HEK293 (cell line): ENCODE data around the gene SFXN2.

ENCODE experiments used
- AEBP2 ChIP-seq: fragments of 450-650 bp; formaldehyde crosslinking; IDR thresholded peaks from 2 replicates; pipeline ENCODE4 v1.5.1; 2016; ENCODE audit warnings: missing biosample characterization, missing genetic modification characterization, borderline replicate concordance
- BCL6B ChIP-seq: fragments of 450-650 bp; formaldehyde crosslinking; IDR thresholded peaks from 2 replicates; pipeline ENCODE4 v1.5.1; 2017; ENCODE audit warnings: missing biosample characterization, missing genetic modification characterization
- GLIS1 ChIP-seq: fragments of 450-650 bp; formaldehyde crosslinking; IDR thresholded peaks from 2 replicates; pipeline ENCODE4 v1.5.1; 2016; ENCODE audit warnings: missing biosample characterization, missing genetic modification characterization
- HOXC10 ChIP-seq: sonication (generic); formaldehyde crosslinking; IDR thresholded peaks from 2 replicates; pipeline ENCODE4 v1.8.1; 2023; ENCODE audit warnings: mild to moderate bottlenecking, missing genetic modification reagents
- IKZF3 ChIP-seq: fragments of 450-650 bp; IDR thresholded peaks from 2 replicates; pipeline ENCODE4 v1.5.0; 2018; ENCODE audit warnings: missing biosample characterization, mild to moderate bottlenecking, missing genetic modification characterization, moderate library complexity
- MEIS1 ChIP-seq: sonication (generic); formaldehyde crosslinking; IDR thresholded peaks from 2 replicates; pipeline ENCODE4 v1.8.1; 2022; ENCODE audit warnings: missing genetic modification reagents, mild to moderate bottlenecking, borderline replicate concordance
- OVOL3 ChIP-seq: fragments of 450-650 bp; formaldehyde crosslinking; IDR thresholded peaks from 2 replicates; pipeline ENCODE4 v1.5.1; 2016; ENCODE audit warnings: missing biosample characterization, missing genetic modification characterization
- TRIM28 ChIP-seq: IDR thresholded peaks from 2 replicates; pipeline ENCODE4 v1.6.1; 2011; ENCODE audit warnings: low read length, control low read depth, borderline replicate concordance
- TSHZ1 ChIP-seq: fragments of 450-650 bp; formaldehyde crosslinking; IDR thresholded peaks from 2 replicates; pipeline ENCODE4 v1.5.1; 2016; ENCODE audit warnings: missing biosample characterization, missing genetic modification characterization, borderline replicate concordance
- ZBTB20 ChIP-seq: fragments of 450-650 bp; formaldehyde crosslinking; IDR thresholded peaks from 2 replicates; pipeline ENCODE4 v1.5.1; 2016; ENCODE audit warnings: missing biosample characterization, missing genetic modification characterization
- ZBTB44 ChIP-seq: fragments of 450-650 bp; IDR thresholded peaks from 2 replicates; pipeline ENCODE4 v1.5.1; 2018; ENCODE audit warnings: missing biosample characterization, mild to moderate bottlenecking, missing genetic modification characterization
- ZFP3 ChIP-seq: fragments of 450-650 bp; formaldehyde crosslinking; IDR thresholded peaks from 2 replicates; pipeline ENCODE4 v1.5.1; 2016; ENCODE audit warnings: low read depth, missing biosample characterization, missing genetic modification characterization
- ZNF114 ChIP-seq: fragments of 450-650 bp; formaldehyde crosslinking; IDR thresholded peaks from 2 replicates; pipeline ENCODE4 v1.5.0; 2017; ENCODE audit warnings: missing biosample characterization, missing genetic modification characterization
- ZNF18 ChIP-seq: fragments of 450-650 bp; formaldehyde crosslinking; IDR thresholded peaks from 2 replicates; pipeline ENCODE4 v1.5.1; 2016; ENCODE audit warnings: missing biosample characterization, missing genetic modification characterization
- ZNF19 ChIP-seq: fragments of 450-650 bp; formaldehyde crosslinking; IDR thresholded peaks from 2 replicates; pipeline ENCODE4; 2016; ENCODE audit warnings: missing biosample characterization, missing genetic modification characterization, low read depth
- ZNF292 ChIP-seq: fragments of 450-650 bp; formaldehyde crosslinking; IDR thresholded peaks from 2 replicates; pipeline ENCODE4 v1.5.1; 2016; ENCODE audit warnings: low read depth, missing biosample characterization, missing genetic modification characterization, borderline replicate concordance
- ZNF354C ChIP-seq: fragments of 450-650 bp; formaldehyde crosslinking; IDR thresholded peaks from 2 replicates; pipeline ENCODE4 v1.5.1; 2016; ENCODE audit warnings: missing biosample characterization, missing genetic modification characterization, low read depth, borderline replicate concordance
- ZNF391 ChIP-seq: fragments of 450-650 bp; formaldehyde crosslinking; IDR thresholded peaks from 2 replicates; pipeline ENCODE4 v1.5.1; 2016; ENCODE audit warnings: low read depth, missing biosample characterization, missing genetic modification characterization, borderline replicate concordance
- ZNF398 ChIP-seq: fragments of 450-650 bp; formaldehyde crosslinking; IDR thresholded peaks from 2 replicates; pipeline ENCODE4 v1.5.1; 2017; ENCODE audit warnings: missing biosample characterization, missing genetic modification characterization
- ZNF426 ChIP-seq: fragments of 450-650 bp; formaldehyde crosslinking; IDR thresholded peaks from 2 replicates; pipeline ENCODE4 v1.5.1; 2017; ENCODE audit warnings: missing biosample characterization, missing genetic modification characterization, mild to moderate bottlenecking, inconsistent platforms, moderate library complexity
- ZNF510 ChIP-seq: fragments of 450-650 bp; formaldehyde crosslinking; IDR thresholded peaks from 2 replicates; pipeline ENCODE4 v1.5.1; 2018; ENCODE audit warnings: mild to moderate bottlenecking, missing genetic modification characterization, missing biosample characterization; ENCODE audit not compliant: insufficient replicate concordance
- ZNF624 ChIP-seq: fragments of 450-650 bp; formaldehyde crosslinking; IDR thresholded peaks from 2 replicates; pipeline ENCODE4 v1.5.1; 2017; ENCODE audit warnings: missing biosample characterization, missing genetic modification characterization
- ZNF654 ChIP-seq: fragments of 450-650 bp; formaldehyde crosslinking; IDR thresholded peaks from 2 replicates; pipeline ENCODE4 v1.5.1; 2016; ENCODE audit warnings: low read depth, missing biosample characterization, missing genetic modification characterization
- ZNF670 ChIP-seq: fragments of 450-650 bp; formaldehyde crosslinking; IDR thresholded peaks from 2 replicates; pipeline ENCODE4 v1.5.1; 2016; ENCODE audit warnings: missing biosample characterization, missing genetic modification characterization, low read depth
- ZNF692 ChIP-seq: fragments of 450-650 bp; formaldehyde crosslinking; IDR thresholded peaks from 2 replicates; pipeline ENCODE4 v1.5.1; 2016; ENCODE audit warnings: missing biosample characterization, missing genetic modification characterization

SFXN2 gene

GRCh38 chr10:102714621-102715455 is at the start of gene SFXN2 (continued):
- no peak for TF ChIP-seq TSHZ1
- TF ChIP-seq ZNF354C (tag by site-specific recombination): no peak
- TF ChIP-seq HOXC10 (CRISPR knock-in tag): no peak
- no peak for TF ChIP-seq TRIM28
- TF ChIP-seq MEIS1 (CRISPR knock-in tag): no peak
- peak; percentile 58; the same call in 1 of the 2 replicates for TF ChIP-seq ZNF391
- TF ChIP-seq ZNF18 (tag by site-specific recombination): no peak
- TF ChIP-seq ZNF19 (tag by site-specific recombination): no peak
- no peak for TF ChIP-seq ZNF292
- no peak for TF ChIP-seq ZNF510
- TF ChIP-seq BCL6B (tag by site-specific recombination): no peak
- no peak for TF ChIP-seq AEBP2 (tag by site-specific recombination)
- TF ChIP-seq ZNF426 (tag by site-specific recombination): no peak
- TF ChIP-seq ZNF398: no peak
- TF ChIP-seq ZNF114 (tag by site-specific recombination): no peak
- TF ChIP-seq IKZF3 (tag by site-specific recombination): no peak
- TF ChIP-seq ZFP3 (tag by site-specific recombination): no peak
- no peak for TF ChIP-seq ZNF654 (tag by site-specific recombination)
- peak; percentile 97 for TF ChIP-seq ZNF692 (tag by site-specific recombination)
- peak; percentile 70; the same call in 1 of the 2 replicates for TF ChIP-seq OVOL3 (tag by site-specific recombination)
- no peak for TF ChIP-seq ZNF670 (tag by site-specific recombination)
- TF ChIP-seq ZBTB44 (tag by site-specific recombination): no peak
- TF ChIP-seq GLIS1 (tag by site-specific recombination): 0 out of 2 replicates have a peak, but pooled peaks have one; percentile 19
- no peak for TF ChIP-seq ZNF624 (tag by site-specific recombination)
- TF ChIP-seq ZBTB20: peak; percentile 50
